T1000 (cell line): ENCODE measurements around the gene AP4E1.
A peak's percentile ranks its signal among the peaks of the same experiment; 100 is the strongest.
"Not testable (repeated sequence)": the region's sequence is repeated elsewhere in the genome, so short reads cannot be mapped to it uniquely, and the experiment has no call there.

ENCODE experiments used
- DNase-seq: peaks from one replicate; lab custom pipeline; 2025; ENCODE audit warnings: mixed read lengths; lab: John Stamatoyannopoulos, UW

Gene AP4E1

GRCh38 chr15:51023499-51023898 lies 115.0 kb downstream of the AP4E1 start:
- DNase-seq, result no peak

GRCh38 chr15:51024735-51025453 lies 116.4 kb downstream of the AP4E1 start:
- no peak for DNase-seq

DNA sequence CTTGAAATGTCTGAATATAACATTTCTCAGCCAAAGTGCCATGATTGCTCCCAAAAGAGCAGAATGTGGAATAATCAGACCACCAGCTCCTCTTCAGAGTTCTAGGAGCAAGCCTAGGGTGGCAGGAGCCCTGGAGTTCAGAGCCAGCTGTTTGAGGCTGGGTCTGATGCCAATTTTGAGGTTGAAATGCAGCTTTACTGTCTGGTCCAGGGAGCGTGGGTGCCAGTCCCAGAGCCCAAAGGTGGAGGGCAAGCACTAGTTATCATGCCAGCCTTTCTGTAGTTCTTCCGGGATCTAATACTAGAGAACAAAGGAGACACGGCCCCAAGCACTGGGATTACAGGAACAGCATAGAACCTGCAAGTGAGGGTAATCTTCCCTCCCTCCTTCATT lies 117.0 kb downstream of the AP4E1 start:
- DNase-seq, result no peak

GRCh38 chr15:51030649-51031316 lies 122.3 kb downstream of the AP4E1 start:
- DNase-seq, result peak; percentile 37

DNA sequence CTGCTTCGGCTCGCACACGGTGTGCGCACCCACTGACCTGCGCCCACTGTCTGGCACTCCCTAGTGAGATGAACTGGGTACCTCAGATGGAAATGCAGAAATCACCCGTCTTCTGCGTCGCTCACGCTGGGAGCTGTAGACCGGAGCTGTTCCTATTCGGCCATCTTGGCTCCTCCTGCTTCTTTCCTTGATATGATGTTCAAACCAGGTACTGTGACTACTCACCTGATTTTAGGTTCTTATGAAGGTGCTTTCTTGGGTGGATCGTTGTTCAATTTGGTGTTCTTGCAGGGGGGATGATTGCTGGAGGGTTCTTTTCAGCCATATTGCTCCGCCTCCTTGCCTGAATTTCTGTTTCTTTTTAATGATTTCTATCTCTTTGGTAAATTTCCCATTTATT lies 129.0 kb downstream of the AP4E1 start:
- DNase-seq, result not testable (repeated sequence)

DNA sequence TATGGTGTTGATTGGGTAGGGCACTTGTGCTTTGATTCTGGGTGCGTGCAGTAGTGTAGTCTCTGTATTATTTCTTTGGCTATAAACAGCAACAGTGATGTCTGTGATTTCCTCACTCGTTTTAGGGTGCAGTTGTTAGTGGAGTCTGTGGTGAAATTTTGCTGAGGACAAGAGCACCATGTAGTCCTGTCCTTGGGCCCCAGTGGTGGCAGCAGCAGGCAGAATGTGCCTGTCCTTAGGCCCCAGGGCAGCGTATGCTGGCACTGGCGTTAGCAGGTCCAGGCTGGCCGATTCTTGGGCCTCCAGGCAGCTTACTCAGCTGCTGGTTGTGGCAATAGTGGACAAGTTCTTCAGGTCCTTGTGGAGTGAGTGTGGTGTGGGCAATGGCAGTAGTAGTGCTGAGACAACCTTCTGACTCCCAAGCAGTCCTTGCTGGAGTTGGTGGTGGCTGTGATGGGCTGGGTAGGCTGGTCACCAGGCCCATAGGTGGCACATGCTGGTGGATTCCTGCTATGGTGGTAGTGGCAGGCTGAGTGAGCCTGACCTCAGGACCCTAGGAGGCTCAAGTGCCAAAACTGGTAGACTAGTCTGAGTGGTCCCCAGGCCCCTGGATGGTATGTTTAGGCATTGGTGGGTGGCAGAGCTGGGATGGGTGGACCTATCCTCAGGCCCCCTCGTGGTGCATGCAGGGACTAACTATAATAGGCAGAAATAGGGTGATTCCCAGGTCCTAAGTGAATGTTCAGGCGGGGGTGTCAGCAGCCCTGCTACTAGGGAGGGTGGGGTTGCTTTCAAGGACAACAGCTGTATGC lies 129.9 kb downstream of the AP4E1 start:
- DNase-seq, result no peak

- no peak for DNase-seq
These were observed 130.5 kb downstream of the AP4E1 start for GRCh38 chr15:51038974-51039319.

GRCh38 chr15:51044037-51044727 lies 135.7 kb downstream of the AP4E1 start:
- no peak for DNase-seq

DNA sequence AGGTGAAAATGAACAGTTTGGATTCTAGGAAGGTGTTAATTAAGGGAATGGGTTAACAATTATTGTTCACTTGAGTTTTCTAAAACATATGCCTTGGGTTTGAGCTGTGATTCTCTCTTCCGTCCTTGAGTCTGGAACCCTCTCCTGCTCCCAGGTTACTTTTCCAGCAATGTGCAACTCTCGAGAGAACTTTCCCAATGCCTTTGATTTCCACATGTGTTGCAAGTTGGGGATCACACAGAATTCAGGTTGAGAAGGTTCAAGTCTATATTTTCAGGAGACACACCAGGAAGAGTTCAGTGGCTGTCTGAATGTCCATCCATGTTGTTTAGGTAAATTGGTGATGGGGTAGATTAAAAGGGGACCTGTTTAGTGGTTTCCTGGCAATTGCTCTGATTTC lies 137.5 kb downstream of the AP4E1 start:
- DNase-seq, result no peak

DNA sequence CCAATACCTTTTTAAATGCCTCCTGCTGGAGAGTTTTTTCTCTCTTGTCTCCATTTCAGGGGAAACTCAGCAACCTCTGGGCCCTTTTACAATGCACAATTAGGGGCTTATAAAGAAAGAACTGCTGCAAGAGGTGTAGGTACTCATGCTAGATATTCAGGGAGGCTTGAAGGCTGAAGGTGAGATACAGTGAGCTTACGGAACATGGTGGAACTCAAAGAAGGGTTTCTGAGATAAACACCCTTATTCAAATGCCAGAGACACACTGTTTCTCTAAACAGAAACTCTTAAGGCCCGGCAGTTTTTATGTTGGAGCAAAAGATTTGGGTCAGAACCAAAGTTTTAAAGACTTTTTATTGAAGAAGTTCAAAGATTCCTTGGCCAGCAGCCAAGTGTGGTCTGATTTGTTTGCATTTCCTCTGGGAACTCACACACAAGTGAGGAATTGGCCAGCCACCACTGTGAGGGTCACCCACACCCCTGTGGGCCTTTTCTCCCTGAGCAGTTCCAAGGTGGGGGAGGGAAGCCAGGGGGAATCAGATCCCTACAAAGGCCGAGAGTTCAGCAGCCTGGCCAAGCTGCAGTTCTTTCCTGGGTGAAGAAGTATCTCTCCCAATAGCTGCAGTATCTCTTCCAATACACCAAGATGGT lies 138.4 kb downstream of the AP4E1 start:
- no peak for DNase-seq

DNA sequence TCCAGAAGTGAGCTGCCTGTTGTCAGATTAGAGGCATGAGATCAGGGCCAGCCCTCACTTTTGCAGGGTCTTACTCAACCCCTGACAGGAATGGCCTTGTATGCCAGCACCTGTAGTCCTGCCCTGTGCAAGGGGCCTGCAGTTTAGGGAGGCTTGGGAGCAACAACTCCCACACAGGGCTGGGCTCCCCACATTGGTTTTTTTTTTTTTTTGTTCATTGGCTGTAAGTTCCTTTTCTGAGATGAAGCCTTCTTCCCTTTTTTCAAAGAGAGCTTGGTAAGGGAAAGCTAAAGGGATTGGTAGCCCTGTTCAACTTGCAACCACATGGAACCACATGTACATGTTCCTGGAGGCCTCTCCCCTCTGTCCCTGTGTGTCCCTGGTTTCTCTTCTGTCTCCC lies 139.8 kb downstream of the AP4E1 start:
- no peak for DNase-seq

DNA sequence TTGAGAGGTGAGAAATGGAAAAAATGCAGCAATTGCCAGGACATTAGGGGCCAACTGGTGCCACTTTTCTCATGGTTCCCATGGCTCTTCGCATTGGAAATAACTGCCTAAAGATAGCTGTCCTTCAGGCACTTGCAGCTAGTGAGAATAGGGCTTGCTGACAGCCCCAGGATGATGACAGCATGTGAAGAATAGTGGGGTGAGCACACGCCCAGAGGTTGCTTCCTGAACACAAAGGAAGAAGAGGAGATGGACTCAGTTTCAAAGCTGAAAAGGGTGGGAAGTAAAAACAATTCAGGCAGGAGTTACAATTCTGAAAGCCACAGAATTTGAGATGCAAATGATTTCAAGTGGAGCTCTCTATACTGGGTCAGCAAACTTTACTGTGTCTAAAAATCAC lies 140.6 kb downstream of the AP4E1 start:
- DNase-seq, result no peak

GRCh38 chr15:51051776-51052175 lies 143.3 kb downstream of the AP4E1 start:
- no peak for DNase-seq

DNA sequence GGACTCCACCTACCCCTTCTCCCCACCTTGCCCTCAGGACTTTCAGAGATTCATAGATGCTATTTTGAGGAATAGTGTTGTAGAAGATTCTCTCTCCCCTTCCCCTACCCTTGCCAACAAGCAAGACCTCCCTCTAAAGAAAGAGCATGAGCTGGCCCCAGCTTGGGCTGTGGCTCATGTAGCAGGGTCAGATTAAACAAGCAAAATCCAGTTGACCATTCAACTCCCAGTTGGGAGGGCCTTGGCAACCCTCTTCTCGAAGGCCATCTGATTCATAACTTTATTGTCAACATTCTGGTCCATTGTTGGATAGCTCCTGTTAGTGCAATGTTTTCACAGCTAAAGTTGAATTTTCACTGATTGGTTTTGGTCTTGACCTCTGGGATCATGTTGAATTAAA lies 145.1 kb downstream of the AP4E1 start:
- no peak for DNase-seq

DNA sequence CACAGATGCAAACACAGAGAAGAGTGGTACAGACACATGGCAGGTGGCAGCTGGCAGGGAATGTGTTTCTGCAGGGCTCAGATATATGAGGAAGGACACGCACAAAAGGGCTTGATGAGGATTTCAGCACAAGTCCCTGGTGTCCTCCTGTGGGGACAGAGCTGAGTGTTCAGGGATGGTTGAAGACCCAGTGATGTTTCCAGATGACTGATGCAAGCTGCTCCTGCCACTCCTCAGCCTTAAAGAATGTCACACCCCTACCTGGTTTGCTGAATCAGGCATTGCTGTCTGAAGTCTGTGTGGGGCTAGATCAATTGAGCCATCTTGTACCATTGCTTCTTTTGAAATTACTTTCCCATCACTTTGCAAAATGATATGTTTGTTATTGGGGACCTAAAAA lies 146.1 kb downstream of the AP4E1 start:
- no peak for DNase-seq
